Hematopoietic multipotent progenitor cell (in vitro differentiated cells): ENCODE measurements around the gene SIRPB1. TPM values are rescaled to one million over a fixed set of nuclear protein-coding genes. Genes with fewer than 3 reads are reported as not detected.
"Not testable (repeated sequence)": the region's sequence is repeated elsewhere in the genome, so short reads cannot be mapped to it uniquely, and the experiment has no call there.

Experiments
- DNase-seq, 3 donors: peaks; one replicate each; pipeline ENCODE4 v3.0.0-alpha.2; 2011 to 2015; ENCODE audit warnings: low read depth in 2 of 3, low spot score in 2 of 3
- small RNA-seq: library from RNA; depleted of rRNA; stranded (forward); fragments of <200 nt; gene quantifications from one replicate; pipeline ENCODE3, GENCODE V24; 2012
- total RNA-seq: library from RNA; depleted of rRNA; stranded (reverse); fragments of >200 nt; gene quantifications from one replicate; pipeline ENCODE4 v1.2.3, GENCODE V29; 2012

SIRPB1 gene
- total RNA-seq, 1 donor: 1.9 TPM

- not testable (repeated sequence) for DNase-seq
These were observed 11.0 kb downstream of the SIRPB1 start for GRCh38 chr20:1608678-1609347.

GRCh38 chr20:1600736-1601135 is 19.1 kb downstream of the SIRPB1 start:
- no peak for DNase-seq

DNA sequence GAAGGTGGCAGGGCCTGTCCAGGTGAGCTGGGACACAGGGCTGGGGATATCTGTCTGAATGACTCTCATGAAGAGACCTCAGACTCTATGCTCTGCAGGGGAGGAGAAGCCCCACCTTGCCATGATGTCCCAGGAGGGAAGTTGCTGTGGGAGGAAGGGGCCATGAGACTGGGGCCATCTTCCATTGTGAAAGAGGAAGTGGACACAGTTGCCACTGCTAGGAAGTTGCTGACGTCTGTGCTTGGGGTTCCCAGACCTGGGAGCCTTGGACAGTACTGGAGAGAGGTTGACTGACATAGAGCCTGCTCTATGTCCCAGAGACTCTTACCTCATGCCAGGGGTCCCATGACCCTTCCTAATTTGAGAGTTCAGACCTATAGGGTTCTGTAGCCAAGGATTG is 24.5 kb downstream of the SIRPB1 start:
- DNase-seq: peak in 1 of 3 donors; percentile 30

GRCh38 chr20:1588533-1589460 is 31.0 kb downstream of the SIRPB1 start:
- DNase-seq: peak in 2 of 3 donors; percentile 35 to 81

DNA sequence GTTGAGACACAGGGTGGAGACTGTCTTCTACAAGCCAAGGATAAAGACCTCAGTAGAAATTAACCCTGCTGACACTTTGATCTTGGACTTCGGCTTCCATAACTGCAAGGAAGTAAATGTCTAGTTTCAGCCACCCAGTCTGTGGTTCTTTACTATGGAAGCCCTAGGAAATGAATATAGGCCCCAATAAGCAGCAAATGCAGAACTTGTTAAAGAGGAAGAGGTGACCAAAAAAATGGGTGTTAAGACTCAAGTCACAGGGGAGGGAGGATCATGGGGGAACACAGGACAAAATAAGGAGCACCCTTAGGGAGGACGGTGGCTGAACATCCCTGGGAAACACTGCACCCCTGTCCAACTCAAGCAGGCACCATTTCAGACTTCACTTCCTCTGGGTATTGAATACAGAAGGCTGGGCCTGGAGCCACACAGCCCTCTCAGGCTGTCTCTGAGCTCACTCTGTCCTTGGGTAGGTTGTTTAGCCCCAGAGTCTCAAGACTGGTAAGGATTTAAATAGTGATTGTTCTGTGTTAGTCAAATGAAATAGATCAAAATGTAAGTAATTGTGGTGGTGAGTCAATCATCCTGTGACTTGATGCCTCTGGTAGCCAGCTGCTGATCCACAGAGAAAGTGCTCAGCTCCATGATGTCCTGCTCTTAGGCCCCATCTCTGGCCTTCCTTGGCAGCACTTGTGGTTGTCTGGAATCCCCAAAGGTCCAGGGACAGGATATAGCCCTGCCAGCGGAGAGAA is 31.9 kb downstream of the SIRPB1 start:
- peak in 1 of 3 donors; percentile 38 for DNase-seq

DNA sequence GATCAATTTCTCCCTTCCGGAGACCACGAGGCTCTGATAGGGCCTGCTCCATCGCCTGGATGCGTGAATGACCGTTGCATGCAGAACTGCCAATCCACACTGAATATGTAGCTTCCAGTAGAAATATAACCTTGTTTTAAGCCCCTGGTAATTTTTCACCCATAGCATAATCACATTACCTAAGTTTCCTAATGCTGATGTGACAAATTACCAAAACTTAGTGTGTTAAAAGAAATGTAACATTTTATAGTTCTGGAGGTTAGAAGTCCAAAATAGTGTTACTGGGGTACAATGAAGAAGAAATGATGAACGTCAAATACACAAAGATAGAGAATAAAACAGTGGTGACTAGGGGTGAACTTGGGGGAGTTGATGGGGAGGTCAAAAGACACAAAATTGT is 40.3 kb downstream of the SIRPB1 start:
- DNase-seq: no peak

DNA sequence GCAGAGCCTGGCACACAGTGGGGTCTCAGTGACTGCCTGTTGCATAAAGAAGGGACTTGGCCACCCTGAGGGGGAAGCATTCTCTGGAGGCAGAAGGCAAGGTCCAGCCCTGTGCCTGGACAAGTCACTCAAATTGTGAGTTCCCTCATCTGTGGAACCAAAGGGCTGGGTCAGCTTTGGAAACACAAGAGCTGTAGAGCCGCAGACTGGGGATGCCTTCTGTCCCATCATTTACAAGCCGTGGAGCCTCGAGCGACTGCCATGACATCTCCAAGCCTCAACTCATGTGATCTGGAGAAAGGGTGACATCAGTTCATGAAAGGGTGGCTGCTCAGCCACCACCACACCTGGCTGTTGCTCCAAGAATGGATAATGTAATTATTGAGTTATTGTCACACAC is 41.9 kb downstream of the SIRPB1 start:
- DNase-seq: no peak

- DNase-seq: not testable (repeated sequence)
These were observed 42.5 kb downstream of the SIRPB1 start for GRCh38 chr20:1577313-1577712.

DNA sequence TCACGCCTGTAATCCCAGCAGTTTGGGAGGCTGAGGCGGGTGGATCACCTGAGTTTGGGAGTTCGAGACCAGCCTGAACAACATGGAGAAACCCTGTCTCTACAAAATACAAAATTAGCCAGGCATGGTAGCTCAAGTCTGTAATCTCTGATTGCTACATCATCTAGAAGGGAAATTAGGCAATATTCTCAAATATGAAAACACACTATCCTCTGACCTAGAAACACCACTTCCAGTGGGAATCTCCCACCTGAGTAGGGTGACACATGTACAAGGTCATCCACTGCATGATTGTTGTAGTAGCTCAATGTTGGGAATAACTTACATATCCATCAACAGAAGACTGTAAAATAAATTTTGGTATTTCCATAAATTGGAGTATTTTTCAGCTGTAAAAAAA is 43.2 kb downstream of the SIRPB1 start:
- DNase-seq: no peak

DNA sequence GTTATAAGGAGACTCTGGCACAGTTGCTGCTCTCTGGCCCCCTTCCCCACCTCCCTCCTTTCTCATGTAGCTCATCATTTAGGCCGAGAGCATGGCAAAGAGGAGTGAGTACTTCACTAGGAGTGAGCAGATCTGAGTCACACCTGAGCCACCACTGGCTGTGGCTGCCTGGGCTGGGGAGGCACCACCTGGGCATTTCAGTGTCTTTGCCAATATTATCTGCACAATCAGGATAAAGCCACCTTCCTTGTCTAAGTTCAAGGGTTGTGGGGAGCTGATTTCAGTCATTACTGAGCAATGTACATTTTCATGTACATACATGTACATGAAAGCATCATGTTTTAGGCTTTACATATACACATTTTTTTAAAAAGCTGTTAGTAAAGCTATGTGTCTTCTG is 43.8 kb downstream of the SIRPB1 start:
- DNase-seq: not testable (repeated sequence)

- DNase-seq: not testable (repeated sequence)
These were observed 48.2 kb downstream of the SIRPB1 start for GRCh38 chr20:1571583-1571982.

Small RNA genes lying within 50 kb of the gene (small RNA-seq; reads per million reads assigned to genes)
- gene RN7SL561P: not detected

Other genes with a start within 250 kb of the SIRPB1 start
- 107 TPM for gene FKBP1A, start 227.0 kb downstream of the SIRPB1 start, total RNA-seq
- 30.7 TPM for gene NSFL1C, start 153.2 kb downstream of the SIRPB1 start, total RNA-seq
- 1.3 TPM for gene SIRPB2, start 128.6 kb downstream of the SIRPB1 start, total RNA-seq
- 0.27 TPM for gene SIRPD, start 62.3 kb downstream of the SIRPB1 start, total RNA-seq
- under 0.01 TPM for gene SIRPG, start 37.8 kb upstream of the SIRPB1 start, total RNA-seq